ENCODE measurements around the gene DOCK2. TPM values are rescaled to one million over a fixed set of nuclear protein-coding genes. Genes with fewer than 3 reads are reported as not detected.
"Not testable (repeated sequence)": the region's sequence is repeated elsewhere in the genome, so short reads cannot be mapped to it uniquely, and the experiment has no call there.

The DOCK2 gene
- polyA plus RNA-seq, 3 donors = 2.1 to 3.4 (median 2.5) TPM

DNA sequence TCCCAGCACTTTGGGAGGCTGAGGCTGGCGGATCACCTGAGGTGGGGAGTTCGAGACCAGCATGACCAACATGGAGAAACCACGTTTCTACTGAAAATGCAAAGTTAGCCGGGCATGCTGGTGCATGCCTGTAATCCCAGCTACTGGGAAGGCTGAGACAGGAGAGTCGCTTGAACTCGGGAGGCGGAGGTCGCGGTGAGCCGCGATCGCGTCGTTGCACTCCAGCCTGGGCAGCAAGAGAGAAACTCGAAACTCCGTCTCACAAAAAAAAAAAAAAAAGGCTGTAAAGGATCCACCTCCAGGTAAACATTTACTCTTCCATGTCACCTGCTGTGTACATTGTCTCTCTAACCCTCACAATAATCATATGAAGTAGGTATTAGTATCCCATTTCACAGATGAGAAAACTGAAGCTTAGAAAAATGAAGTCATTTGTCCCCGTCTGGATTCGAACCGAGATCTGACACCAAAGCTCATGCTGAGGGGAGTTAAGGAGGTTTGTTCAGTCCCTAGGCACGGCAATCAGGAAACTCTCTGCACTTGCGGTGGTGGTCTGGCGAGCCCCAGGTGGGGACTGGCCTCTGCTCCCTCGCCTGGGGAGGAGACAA lies 494 bp upstream of the DOCK2 start:
- DNase-seq = no peak

DNA sequence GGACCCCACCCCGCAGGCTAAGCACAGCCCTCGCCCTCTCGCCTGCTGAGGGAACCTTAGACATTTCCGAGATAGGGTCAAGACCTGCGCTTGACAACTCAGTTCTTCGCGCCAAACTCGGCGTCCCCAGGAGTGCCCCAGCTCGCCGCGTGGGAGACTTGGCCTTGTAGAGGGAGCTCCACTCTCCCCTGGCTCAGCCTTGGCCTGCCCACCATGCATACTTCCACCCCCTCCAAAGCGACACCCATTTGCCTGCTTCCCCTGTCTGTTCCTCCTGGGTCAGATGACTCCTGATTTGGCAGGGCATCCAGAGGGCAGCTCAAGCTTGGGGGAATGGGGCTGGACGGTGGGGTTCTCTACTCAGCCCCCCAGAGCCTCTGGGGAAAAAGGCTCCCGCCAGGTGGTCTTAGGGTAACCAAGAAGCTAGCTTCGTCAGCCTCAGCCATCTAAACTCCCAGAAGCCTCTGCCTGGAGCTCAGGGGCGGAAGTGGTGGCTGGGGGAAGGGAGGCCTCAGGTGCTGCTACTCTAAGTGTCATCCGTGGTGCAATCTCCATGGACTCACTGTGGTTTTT lies 560 bp downstream of the DOCK2 start:
- DNase-seq = no peak

DNA sequence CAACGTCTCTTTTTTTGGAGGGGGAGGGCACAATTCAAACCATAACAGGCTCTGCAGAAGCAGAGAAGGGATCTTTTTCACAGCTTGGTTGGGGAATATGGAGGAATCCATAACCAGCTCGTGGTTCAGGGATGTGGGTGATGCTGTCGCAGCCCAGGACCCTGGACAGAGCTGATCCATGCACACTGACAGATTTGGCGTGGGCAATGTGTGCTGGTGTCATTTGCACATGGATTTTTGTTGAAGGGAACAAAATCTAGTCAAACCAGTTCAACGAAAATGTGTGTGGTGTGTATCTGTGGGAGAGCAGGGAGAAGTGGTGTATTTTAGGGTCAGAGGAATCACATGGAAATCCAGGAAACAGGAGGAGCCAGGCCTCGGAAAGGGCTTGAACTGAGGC lies 4.2 kb downstream of the DOCK2 start:
- peak; percentile 64 for DNase-seq

DNA sequence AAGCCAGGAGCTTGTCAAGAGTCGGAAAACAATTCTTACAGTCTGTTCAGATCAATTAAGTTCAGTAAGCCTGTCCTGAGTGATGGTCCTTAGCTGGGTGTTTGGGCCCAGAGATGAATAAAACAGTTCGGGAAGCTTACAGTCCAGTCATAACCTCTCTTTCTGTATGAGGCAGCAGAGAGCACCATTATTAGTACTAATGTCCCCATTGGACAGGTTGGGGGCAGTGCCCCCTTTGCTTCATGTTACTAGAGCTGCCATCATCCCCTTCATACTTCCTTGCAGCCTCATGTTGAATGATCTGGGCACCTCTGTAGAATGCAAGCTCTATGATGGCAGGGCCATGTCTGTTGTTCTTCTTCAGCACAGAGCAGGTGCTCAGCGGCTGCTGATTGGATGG lies 9.8 kb downstream of the DOCK2 start:
- no peak for DNase-seq

DNA sequence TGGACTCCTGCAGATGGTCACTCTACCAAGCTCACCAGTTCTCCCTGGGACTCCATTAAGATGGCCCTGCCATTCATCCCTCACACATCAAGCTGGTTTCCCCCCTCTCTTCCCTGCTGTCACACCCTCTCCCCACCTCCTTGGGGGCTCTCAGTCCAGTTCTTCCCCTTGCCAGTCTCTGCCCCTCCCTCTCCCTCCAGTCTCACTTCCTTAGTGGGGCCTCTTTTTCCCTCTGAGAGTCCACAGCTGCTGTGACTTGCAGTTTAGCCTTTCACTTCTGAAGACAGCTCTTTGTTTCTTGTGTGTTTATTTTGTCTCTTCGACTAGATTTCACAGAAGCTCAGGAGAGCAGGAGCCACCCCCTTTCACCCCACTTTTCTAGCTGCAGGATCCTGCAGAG lies 10.5 kb downstream of the DOCK2 start:
- peak; percentile 9 for DNase-seq

DNA sequence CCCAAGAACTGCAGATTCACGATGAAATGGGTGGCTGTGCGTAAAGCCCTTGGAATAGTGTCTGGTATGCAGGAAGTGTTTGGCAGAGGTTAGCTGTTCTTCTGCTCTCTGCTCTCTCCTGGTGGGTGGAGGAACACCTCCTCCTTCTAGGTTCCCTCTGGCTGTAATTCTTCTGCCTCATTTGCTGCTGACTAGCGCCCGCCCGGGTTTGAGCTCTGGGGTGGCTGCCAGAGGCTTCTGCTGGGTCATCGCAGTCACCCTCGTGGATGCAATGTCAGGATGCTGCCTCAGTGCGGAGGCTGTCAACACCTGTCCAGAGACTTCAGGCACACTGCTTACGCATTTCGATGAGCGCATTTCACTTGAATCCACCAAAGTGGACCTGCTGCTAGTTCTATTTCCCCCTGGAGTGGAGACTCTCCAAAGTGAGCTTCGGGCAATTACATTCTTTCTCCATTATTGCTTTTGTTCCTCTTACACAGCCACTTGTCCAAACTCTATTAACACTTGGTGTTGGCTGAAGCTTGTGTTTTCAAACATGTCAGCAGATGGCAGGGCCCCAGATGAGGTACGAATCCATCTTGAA lies 11.7 kb downstream of the DOCK2 start:
- DNase-seq = no peak

DNA sequence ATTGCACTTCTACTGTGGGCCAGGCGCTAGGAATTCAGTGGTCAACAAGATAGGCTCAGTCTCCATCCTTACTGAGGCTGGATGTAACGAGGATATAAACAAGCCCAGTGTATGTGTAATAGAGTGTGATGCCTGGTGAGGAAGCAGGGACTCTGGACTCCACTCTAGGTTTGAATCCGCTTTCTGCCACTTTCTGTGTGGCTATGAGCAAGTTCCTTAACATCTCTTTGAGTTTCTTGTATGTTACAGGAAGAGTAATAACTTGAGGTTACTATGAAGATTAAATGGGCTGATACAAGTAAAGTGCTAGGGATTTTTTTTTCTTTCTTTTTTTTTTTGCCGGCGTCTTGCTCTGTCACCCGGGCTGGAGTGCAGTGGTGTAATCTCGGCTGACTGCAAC lies 12.4 kb downstream of the DOCK2 start:
- DNase-seq = no peak

DNA sequence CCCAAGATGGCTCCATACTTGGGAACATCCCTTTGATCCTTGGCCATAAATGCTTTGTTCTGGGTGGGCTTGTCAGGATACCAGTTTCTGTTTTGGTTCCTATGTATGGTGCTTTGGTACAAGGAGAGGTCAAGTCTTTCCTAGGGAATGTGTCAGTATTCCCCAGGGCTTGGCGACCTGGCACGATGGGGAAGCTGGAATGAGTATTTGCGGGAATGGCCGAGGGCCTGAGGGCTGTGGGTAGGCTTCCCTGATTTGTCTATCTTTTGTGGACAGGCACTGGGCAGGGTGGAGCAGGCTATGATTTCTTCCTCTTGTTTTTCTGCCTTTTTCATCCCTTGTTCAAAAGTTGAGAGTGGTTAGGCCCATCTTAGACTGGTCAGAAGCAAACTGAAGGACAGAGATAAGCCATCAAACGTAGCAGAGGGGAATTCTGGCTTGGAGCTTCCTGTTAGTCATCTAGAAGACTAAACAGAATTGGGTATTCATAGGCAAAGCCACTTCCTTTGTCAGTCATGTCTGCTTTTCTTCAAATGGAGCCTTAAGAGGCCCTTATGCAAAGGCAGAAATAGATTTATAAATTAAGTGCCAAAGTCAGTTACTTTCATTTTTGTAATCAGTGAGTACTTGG lies 13.7 kb downstream of the DOCK2 start:
- DNase-seq = no peak

DNA sequence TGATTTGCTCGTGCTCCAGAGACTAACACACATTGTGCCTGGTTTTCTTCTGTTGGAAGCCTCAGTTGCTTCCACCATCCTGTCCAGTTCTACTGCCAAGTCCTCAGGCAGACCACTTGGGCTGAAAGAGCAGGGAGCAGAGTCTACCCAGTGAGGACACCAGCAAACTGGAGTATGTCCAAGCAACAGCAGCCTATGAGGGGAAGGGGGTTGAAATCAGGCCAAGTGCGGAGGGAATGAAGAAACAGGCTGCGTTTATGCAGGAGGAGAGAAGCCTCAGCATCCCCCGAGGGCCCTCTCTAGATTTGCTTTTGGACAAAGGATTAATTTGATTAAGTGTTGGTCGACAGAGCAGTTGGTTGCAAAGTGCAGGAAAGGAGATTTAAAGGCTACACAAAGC lies 14.5 kb downstream of the DOCK2 start:
- DNase-seq = no peak

DNA sequence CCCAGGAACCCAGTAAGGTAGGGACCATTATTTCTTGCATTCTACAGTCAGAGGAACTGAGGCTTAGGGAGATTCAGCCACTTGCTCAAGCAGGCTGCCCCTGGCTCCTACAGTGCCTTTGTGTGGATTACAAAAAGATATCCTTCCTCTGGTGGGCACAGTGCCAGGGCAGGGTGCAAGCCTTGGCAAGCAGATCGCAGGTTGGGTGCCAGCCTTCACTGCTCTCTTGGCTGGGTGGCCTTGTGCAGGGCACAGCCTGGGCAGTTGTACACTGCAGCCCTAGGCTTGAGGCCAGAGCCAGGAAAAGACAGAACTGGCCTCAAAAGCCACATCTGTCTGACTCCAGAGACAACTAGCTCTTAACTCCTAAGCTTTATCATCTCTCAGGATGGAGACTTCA lies 15.0 kb downstream of the DOCK2 start:
- DNase-seq = no peak

DNA sequence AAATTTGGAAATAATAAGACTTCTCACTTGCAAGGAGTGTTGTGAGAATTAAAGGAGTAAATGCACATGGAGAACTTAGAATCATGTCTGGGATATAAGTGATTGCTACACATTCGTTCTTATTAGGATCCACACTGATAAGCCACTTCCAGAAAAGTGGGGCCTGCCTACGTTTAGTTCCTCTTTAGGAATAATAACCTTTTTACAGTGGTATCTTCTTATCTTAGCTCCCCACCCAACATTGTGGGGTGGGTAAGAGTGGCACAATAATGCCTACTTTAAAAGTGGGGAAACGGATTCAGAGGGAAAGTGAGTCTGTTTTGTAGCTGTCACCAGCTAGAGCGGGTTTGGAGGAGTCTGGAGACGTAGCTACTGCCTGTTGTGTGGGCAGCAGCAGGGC lies 16.0 kb downstream of the DOCK2 start:
- no peak for DNase-seq

DNA sequence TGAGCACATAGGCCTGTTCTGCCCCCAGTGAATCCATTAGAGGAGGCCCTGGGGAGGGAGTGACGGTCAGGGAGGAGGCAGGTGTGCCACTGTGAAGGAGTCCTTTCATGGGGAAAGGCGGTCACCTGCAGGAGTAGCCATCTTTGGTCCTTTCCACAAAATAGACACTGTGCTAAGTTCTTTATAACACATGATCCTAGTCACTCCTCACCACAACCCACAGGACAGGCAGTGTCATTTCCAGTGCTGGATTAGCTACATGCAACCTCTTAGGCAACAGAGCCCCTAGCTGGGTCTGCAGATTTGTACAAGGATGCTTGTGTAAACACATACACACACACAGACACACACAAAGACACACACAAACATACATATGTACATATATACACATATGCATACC lies 18.3 kb downstream of the DOCK2 start:
- no peak for DNase-seq

DNA sequence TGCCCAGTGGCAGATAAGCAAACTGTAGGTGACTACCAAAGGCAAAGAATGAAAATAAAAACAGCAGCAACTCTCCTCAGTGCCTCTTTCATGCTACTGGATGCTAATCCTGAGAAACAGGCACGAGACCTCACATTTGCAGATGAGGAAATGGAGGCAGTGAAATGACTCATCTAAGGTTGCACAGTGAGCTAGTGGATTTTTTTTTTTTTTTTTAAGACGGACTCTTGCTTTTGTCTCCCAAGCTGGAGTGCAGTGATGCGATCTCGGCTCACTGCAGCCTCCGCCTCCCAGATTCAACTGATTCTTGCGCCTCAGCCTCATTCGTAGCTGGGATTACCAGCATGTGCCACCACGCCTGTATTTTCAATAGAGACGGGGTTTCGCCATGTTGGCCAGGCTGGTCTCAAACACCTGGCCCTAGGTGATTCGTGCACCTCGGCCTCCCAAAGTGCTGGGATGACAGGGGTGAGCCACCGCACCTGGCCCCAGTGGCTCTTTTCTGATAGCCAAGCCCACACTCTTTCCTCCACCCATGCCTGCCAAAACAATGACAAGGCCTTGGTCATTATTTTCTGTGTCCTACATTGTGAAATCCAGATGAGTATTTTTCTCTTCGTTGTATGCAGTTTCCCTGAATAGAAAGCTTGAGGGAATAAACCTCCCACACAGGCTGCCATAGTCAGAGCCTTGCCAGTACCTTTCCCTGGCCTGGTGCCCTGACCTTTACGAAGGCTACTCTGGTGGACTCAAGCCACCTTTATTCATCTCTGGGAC lies 19.2 kb downstream of the DOCK2 start:
- no peak for DNase-seq

DNA sequence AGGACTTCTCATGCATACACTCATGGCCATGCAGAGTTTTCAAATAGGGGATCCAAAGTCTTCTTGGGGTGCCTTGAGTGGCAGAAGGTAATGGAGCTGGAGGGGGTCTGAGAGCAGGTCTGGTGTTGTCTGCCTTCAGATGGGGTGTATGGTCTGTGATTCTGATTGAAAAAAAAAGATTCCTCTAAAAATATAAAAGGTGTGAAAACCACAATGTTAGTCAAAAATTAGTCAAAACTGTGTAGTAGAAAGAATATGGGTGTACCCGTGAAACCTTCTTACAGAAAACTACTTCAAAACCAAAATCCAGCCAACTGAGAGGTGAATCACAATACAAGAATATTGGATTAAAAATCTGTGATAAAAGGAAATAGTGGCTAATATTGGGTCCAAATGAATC lies 20.1 kb downstream of the DOCK2 start:
- DNase-seq = no peak

DNA sequence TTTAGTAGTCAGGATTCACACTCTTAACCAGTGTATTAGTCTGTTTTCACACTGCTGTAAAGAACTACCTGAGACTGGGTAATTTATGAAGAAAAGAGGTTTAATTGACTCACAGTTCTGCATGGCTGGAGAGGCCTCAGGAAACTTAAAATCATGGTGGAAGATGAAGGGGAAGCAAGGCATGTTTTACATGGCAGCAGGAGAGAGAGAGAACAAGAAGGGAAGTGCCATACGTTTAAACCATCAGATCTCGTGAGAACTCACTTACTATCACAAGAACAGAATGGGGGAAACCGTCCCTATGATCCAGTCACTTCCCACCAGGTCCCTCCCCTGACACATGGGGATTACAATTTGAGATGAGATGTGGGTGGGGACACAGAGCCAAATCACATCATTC lies 25.4 kb downstream of the DOCK2 start:
- not testable (repeated sequence) for DNase-seq

DNA sequence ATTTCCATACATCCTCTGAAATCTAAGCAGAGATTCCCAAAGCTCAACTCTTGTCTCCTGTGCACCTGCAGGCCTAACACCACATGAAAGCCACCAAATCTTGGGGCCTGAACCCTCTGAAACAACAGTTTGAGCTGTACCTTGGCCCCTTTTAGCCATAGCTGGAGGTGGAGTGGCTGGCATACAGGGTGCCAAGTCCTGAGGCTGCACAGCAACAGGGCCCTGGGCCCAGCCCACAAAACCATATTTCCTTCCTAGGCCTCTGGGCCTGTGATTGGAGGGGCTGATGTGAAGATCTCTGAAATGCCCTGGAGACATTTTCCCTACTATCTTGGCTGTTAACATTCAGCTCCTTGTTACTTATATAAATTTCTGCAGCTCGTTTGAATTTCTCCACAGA lies 26.5 kb downstream of the DOCK2 start:
- no peak for DNase-seq

DNA sequence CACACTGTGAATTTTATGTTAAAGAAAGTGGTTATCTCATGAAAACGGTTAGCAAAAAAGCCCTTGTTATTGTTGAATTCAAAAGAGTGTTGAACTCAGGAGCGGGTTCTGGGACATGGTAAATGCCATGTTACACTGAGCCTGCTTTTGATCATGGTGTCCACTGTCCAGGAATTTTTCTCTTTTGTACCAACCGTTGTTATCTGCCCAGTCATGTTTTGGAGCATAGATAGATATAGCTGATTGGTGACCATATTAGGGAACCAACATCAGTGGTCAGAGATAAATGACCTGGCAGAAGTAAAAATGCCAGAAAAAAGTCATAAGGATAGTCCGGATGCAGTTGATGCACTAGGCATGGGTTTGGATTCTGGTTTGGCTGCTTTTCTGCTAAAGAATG lies 29.3 kb downstream of the DOCK2 start:
- DNase-seq = no peak

DNA sequence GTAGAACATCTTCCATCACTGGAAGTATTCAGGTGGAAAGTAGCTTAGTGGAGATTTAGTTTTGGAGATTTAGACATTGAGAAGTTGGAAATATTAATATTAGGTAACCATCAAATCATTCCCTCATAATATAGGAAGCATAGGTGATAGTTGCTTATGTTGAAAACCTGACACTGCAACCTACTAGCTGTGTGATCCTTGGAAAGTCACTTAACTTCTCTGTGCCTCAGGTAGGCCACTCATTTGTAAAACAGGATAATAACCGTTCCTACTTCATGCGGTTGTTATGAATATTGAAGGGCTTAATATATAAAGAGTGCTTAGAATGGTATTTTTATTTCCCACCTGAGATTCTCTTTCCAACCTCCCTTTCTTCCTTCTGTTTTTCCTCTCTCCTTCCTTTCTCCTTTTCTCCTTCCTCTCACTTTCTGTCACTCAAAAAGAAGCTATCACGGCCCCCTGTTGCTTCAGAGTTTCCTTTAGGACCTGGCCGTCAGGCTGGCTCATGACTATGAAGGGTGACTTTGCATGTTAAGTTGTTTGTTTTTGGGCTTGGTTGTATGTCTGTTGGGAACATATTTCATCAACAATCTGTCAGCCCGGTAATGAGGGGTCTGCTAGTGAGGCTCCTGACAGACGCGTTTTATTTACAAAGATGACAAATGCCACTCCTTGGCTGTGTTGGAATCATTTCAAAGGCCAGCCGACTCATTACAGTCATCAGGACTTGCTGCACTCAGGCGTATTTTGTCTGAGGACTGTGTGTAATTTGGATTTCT lies 31.0 kb downstream of the DOCK2 start:
- DNase-seq = no peak

DNA sequence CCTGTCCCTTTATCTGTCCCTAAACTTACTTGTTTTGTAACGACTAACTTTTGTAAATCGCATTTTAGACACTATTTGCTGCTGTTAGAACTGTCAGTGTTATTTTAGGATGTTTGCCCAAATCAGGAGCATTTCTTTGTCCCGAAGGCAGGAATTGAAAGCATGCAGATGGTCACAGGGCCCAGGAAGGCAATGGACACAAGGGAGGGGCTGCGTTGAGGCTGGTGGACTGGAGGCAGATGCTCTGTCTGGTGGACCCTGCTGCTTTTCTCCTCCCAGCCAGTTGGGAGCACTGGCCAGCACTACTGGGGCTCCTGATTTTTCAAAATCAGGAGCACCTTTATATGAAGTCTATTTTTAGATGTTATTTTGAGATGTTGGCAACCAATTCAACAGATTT lies 31.7 kb downstream of the DOCK2 start:
- DNase-seq = peak; percentile 22

DNA sequence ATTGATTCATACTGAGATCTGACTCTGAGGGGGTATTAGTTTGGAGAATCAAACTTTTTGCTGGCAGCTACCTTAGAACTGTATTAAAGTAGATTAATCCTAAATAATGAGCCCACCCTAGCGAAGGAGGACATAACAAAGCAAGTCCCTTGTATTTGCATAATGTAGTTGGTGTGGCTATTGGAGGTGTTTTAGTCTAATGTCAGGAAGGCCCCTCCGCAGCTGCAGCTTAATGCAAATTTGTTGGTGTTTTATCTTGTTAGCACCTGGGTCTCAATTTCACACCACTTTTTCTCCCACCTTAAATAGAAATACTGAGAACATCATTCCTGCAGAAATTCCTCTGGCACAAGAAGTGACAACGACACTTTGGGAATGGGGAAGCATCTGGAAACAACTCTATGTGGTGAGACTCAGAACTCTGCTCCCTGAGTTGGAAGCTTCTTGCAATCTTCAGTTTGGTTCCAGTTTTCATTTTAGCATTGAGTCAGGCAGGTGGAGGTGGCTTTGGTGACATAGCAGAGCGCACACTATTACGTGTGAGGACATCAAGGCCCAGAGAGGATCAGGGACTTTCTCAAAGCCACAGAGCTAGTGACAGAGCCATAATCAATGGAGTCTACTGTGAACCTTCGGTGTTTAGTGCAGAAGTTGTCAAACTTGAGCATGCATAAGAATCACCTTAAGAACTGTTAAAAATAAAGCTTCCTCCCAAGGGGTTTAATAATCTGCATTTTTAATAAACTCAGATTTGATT lies 33.9 kb downstream of the DOCK2 start:
- no peak for DNase-seq

DNA sequence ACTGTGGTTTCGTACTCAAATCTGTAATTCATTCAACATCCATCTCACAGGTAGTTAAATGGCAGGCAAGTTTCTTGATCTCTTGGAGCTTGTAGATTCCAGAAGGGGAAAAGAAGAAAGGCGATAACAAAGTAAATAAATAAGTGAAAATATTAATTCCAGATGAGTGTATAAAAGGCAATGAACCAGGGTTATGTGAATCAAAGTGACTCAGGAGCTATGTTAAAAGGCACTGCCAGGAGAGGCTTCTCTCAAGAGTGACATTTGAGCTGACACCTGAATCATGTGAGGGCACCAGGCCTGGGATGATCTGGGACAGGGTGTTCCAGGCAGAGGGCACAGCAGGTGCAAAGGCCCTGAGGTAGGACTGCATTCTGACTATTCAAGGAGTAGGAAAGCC lies 45.0 kb downstream of the DOCK2 start:
- DNase-seq = no peak

Data from renal pelvis (tissue), 4 donors.